HG02852 (cell line): ENCODE results near the gene MDH2.
A peak's percentile ranks its signal among the peaks of the same experiment; 100 is the strongest.
"Not testable (repeated sequence)": the region's sequence is repeated elsewhere in the genome, so short reads cannot be mapped to it uniquely, and the experiment has no call there.

ENCODE experiments used
- ATAC-seq: cut with Tn5 transposase; IDR thresholded peaks from one replicate; pipeline ENCODE4 v1.9.1; 2021; ENCODE audit warnings: mild to moderate bottlenecking, moderate library complexity; ENCODE audit not compliant: unreplicated experiment

The MDH2 gene

DNA sequence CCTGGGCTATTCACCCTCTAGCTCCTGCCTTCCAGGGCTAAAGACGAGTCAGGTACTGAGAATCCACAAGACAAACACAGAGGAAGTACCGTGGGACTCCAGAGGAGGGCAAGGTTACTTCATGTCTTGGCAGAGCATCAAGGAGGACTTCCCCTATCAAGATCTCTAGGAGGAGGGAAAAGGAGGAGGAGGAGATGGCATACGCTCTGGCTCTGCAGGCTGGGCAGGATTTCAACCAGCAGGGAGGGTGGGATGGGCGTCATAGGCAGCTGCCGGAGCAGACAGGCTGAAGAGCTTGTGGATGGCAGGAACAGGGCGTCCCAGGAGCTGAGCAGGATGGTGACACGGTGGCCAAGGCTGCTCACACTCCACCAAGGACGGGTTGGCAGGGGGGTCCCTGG is 21.3 kb downstream of the MDH2 start:
- no peak for ATAC-seq

DNA sequence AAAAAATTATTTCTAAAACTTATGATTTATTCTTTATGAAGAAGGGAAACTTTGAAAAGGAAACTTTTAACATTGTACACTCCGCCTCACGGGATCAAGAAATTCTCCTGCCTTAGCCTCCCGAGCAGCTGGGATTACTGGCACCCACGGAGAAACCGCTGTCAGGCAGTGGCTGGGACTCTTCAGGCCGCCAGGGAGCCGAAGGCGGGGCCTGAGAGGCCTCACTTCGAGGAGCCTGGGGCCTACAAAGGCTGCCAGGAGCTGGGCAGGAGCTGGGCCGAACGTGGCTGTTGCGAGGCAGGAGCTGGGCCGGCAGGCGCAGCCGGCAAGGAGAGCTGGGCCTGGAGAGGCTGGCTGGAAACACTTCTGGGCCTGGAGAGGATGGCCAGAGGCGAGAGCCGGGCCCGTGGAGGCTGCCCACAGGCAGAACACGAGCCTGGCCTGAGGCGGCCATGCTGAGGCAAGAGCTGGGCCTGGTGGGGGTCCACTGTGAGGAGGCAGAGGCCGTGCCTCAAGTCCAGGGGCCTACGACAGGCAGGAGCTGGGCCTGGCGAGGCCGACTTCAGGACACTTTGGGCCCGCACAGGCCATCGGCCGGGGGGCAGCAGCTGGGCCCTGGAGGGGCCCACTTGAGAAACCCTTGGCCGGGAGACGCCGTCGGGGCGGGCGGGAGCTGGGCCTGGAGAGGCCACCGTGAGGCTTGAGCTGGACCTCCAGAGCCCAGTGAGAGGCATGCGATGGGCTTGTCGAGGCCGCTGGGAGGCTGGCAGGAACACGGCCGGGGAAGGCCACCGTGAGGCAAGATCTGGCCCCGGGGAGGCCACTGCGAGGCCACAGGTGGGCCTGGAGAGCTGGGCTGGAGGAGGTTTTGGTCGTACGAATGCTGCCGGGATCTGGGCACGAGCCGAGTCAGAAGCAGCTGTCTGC is 23.7 kb downstream of the MDH2 start:
- no peak for ATAC-seq

DNA sequence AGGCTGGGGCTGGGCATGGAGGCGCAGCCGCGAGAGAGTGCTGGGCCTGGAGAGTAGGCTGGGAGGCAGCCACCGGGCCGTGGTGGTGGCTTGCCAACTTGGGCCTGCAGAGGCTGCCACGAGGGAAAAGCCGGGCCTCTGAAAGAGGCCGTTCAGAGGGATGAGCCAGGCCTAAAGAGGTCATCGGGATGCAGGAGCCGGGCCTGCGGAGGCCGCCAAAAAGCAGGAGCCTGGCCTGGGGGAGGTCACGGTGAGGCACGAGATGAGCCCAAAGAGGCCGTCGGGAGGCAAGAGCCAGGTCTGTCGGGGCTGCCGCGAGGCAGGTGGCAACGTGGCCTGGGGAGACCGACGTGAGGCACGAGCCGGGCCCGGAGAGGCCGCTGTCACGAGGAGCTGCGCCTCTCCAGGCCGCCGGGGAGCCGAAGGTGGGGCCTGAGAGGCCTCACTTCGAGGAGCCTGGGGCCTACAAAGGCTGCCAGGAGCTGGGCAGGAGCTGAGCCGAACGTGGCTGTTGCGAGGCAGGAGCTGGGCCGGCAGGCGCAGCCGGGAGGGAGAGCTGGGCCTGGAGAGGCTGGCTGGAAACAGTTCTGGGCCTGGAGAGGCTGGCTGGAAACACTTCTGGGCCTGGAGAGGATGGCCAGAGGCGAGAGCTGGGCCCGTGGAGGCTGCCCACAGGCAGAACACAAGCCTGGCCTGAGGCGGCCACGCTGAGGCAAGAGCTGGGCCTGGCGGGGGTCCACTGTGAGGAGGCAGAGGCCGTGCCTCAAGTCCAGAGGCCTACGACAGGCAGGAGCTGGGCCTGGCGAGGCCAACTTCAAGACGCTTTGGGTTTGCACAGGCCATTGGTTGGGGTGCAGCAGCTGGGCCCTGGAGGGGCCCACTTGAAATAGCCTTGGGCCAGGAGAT is 24.6 kb downstream of the MDH2 start:
- ATAC-seq = no peak

DNA sequence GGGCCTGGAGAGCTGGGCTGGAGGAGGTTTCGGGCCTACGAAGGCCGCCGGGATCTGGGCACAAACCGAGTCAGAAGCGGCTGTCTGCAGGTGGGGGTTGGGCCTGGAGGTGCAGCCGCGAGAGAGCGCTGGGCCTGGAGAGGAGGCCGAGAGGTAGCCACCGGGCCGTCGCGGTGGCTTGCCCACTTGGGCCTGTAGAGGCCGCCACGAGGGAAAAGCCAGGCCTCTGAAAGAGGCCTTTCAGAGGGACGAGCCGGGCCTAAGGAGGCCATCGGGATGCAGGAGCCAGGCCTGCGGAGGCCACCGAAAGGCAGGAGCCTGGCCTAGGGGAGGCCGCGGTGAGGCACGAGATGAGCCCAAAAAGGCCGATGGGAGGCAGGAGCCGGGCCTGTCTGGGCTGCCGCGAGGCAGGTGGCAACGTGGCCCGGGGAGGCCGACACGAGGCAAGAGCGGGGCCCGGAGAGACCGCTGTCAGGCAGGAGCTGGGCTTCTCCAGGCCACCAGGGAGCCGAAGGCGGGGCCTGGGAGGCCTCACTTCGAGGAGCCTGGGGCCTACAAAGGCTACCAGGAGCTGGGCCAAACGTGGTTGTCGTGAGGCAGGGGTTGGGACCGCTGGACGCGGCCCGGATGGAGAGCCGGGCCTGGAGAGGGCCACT is 25.6 kb downstream of the MDH2 start:
- no peak for ATAC-seq

DNA sequence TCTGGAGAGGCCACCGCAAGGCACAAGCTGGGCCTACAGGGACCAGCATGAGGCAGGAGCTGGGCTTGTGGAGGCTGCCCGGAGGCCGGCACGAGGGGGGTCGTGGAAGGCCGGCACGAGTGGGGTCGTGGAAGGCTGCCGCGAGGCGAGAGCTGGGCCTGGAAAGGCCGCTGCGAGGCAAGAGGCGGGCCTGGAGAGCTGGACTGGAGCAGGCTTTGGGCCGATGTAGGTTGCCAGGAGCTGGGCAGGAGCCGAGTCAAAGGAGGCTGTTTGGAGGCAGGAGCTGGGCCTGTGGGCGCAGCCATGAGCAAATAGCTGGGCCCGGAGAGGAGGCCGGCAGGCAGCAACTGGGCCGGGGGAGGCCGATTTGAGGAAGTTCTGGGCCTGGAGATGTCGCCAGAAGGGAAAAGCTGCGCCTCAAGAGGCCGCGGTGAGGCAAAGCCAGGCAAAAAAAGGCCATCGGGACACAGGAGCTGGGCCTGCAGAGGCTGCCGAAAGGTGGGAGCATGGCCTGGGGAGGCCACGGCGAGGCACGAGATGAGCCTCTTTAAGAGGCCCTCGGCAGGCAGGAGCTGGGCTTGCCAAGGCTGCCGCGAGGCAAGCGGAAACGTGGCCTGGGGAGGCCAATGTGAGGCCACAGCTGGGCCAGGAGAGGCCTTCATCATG is 26.5 kb downstream of the MDH2 start:
- no peak for ATAC-seq

DNA sequence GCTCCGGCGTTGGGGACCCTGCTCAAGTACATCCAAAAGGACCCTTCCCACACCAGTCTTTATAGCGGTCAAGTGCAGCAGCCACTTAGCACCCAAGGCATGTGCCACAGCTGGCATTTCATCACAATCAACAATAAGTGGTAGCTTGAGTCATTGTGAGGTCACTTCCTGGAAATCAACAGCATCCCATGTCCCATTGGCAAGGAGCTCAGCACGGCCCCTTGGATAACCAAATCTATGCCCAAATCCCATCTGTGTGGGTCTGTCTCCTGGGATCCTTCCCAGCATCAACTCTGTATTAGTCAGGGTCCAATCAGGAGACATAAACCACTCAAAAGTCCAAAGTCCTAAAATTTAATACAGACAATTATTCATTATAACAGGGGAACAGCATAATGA is 27.1 kb downstream of the MDH2 start:
- no peak for ATAC-seq

DNA sequence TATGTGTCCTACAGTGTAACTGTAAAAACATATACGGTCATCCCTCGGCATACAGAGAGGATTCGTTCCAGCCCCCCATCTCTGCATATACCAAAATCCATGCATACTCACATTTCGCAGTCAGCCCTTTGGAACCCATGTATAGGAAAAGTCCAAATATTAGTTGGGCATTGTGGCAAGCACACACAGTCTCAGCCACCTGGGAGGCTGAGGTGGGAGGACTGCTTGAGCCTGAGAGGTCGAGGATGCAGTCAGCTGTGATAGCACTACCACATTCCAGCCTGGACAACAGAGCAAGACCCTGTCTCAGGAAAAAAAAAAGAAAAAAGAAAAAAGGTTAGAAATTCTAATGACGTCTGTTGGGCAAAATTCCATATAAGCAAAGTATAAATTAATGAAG is 29.1 kb downstream of the MDH2 start:
- ATAC-seq = no peak

DNA sequence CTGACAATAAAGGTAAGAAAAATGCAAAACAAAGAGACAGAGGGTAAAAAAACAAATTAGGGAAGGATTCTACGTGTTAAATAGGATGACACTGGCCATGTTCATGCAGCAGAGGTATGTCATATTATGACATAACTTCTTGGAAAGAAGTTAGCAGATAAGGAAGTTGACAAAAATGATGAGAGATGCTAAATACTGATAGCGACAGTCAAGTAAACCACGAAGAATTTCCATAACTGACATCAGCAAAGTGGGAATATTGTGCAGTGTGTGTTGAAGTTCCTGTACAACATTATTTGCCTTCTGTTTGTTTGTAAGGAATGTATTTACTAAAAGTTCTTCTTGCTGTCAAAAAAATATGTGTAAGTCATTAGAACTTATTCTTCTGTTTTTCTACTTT is 29.5 kb downstream of the MDH2 start:
- no peak for ATAC-seq

DNA sequence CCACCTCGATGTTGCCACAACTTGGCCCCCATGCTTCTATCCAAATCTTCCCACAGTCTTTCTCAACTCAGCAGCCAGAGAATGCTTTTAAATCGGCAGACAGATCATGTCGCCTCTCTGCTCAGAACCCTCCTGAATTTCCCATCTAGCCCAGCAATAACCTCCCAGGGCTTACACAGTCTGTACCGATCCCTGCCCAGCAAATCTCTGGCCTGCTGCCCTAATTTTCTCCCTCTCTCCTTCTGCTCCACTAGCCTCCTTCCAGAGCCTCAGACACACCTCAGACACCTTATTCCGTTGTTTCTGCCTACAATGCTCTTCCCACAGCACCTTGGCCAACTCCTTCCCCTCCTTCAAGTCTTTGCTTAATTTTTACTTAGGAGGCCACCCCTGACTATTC is 32.3 kb downstream of the MDH2 start:
- ATAC-seq = no peak

DNA sequence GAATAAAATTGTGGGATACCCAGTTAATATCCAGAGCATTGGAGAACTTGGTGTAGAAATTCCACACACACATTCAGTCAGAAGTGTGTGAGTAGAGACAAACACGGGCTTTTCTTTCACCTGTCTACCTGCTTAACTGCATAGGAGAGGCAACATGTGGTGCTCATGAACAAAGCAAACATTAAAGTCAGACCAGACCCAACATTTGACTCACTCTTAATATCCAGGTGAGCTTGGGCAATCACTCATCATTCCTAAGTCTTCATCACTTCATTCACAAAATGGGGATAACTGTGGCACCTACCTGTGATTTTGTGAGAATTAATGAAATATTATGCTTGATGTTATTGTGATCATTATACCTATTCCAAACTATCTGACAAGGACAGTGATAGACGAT is 36.2 kb downstream of the MDH2 start:
- ATAC-seq = not testable (repeated sequence)

DNA sequence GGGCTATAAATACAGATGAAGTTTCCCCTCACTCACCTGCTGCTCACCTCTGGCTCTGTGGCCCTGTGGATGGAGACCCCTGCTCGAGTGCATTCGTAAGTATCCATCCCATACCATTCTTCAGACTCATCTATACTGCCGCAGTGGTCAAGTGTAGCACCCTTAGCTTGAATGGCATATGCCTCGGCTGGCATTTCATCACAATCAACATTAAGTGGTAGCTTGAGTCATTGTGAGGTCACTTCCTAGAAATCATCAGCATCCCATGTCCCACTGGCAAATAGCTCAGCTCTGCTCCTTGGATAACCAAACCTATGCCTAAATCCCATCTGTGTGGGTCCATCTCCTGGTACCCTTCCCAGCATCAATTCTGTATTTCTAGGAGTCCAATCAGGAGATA is 38.2 kb downstream of the MDH2 start:
- no peak for ATAC-seq

DNA sequence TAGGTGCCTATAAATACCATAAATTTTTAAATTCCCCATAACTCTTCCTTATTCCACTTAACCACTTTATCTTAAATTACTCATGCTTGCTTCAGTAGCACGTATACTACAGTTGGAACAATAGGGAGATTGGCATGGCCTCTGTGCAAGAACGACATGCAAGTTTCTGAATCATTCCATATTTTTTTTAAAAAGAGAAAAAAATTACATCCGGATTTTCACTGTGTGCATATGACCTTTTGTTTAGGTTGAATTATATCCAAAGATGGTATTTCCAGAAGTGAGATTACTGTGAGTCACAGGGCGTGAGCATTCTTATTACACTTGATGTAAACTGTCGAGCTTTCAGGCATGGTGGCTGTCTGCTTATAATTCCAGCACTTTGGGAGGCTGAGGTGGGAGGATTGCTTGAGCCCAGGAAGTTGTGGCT is 39.5 kb downstream of the MDH2 start:
- ATAC-seq = not testable (repeated sequence)

DNA sequence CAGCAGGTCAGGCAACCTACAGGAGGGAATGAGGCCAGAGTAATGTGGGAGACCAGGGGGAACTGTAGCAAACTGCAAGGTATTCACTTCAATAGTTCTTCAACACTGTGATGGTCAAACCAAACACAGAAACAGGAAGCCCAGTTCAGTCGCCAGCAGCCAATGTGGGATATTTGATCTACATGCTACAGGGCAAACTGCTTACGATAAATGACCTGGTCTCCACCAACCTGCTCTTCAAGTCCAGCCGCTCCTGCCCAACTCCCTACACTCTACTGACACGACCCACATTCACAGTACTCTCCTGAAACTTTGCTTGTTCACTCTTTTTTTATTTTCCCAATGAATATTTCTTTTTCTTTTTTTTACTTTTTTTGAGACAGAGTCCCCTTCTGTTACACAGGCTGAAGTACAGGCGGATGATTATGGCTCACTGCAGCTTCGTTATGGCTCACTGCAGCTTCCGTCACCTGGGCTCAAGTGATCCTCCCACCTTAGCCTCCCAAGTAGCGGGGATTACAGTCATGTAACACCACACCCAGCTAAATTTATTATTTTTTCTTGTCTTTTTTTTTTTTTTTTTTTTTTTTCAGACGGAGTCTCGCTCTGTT is 42.1 kb downstream of the MDH2 start:
- ATAC-seq = peak; percentile 66

DNA sequence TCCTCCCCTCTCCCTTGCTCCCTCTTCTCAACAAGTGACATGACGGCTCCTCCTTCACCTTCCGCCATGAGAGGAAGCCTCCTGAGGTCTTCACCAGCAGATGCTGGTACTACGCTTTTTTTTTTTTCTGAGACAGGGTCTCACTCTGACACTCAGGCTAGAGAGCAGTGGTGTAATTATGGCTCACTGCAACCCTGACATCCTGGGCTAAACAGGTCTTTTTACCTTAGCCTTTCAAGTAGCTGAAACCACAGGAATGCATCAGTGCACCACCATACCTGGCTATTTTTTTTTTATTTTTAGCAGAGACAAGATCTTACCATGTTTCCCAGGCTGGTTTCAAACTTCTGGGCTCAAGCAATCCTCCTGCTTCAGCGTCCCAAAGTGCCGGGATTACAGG is 43.6 kb downstream of the MDH2 start:
- no peak for ATAC-seq

DNA sequence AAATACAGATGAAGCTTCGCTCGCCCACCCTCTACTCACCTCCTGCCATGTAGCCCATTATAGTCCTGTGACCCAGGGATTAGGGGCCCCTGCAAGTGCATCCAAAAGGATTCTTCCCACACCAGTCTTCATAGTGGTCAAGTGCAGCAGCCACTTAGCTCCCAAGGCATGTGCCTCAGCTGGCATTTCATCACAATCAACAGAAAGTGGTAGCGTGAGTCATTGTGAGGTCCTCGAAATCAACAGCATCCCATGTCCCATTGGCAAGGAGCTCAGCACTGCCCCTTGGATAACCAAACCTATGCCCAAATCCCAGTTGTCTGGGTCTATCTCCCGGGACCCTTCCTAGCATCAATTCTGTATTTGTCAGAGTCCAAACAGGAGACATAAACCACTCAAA is 45.6 kb downstream of the MDH2 start:
- not testable (repeated sequence) for ATAC-seq

DNA sequence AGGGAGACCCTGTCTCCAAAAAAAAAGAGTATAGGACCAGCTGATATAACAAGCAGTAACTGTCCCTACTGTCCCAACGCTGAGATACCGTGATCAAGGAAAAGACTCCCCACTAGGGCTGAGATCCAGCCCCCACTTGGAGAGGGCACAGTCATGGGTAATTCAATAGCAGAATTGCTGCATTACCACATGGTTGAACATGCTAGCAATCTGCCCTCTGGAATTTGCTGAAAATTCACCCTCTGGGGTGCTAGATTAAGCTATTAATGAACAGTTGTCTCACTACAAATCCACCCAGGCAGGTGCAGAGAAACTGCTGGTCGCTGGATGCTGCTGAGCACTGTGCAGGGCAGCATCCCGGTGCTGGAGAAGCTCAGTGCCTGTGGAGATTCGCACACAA is 46.4 kb downstream of the MDH2 start:
- not testable (repeated sequence) for ATAC-seq

DNA sequence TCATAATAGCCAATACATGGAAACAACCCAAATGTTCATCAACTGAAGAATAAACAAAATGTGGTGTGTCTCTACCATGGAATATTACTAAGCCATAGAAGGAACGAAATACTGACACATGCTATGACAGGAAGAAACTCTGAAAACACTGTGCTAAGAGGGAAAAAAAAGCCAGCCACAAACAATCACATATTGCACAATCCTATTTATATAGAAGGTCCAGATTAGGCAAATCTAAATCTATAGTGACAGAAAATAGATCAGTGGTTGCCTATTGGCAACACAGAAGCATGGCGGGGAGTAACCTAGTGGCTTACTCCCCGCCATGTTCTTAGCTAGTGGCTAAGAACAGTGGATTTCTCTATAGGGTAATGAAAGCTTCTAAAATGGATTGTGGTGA is 48.0 kb downstream of the MDH2 start:
- ATAC-seq = no peak

DNA sequence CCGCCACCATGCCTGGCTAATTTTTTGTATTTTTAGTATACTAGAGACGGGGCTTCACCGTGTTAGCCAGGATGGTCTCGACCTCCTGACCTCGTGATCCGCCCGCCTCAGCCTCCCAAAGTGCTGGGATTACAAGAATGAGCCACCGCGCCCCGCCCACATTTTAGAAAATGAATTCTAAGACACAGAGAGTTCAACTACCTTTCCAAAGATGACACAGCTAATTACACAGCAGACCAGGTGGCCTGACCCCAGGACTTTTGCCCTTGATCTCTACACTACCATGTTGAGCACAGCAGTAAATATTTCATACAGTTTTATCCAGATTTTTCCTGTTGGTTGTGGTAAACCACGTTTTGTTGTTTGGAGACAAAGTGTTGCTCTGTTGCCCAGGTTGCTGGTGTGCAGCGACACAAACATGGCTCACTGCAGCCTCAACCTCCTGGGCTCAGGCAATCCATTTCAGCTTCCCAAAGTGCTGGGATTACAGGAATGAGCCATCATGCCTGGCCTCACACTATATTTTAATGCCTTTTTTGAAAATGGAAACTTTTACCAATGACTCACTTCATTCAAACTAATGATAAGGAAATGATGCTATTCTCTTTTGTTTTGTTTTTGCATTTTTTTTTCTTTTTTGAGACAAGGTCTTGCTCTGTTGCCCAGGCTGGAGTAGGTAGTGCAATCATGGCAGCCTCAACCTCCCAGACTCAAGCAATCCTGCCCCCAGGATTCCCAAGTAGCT is 54.0 kb downstream of the MDH2 start:
- not testable (repeated sequence) for ATAC-seq

DNA sequence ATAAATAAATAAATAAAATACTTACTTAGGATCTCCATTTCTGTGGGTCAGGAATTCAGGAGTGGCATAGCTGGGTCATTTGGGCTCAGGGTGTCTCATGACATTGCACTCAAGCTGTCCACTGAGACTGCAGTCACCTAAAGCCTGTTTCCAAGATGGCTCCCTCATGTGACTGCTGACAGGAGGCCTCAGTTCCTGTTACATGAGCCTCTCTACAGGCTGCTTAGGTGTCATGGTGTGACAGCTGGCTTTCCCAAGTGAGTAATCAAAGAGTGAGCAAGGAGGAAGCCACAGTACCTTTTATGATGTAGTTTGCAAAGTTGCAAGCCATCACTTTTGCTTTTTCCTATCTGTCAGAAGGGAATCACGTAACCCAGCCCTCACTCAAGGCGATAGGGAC is 55.9 kb downstream of the MDH2 start:
- not testable (repeated sequence) for ATAC-seq

DNA sequence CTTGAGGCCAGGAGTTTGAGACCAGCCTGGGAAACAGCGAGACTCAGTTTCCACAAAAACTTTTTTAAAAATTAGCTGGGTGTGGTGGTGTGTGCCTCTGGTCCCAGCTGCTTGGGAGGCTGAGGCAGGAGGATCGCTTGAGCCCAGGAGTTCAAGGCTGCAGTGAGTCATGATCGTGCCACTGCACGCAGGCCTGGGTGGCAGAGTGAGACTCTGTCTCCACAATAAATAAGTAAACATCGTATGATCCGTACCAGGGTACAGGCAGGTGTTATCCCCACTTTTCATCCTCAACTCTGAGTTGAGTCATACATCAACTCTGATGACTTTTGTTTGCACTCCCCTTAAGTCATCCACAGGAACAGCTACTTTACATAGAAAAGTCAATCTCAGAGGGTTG is 58.2 kb downstream of the MDH2 start:
- not testable (repeated sequence) for ATAC-seq
